HCT116 (cell line): Measurements from ENCODE around the gene PPP1R27. TPM values are rescaled to one million over a fixed set of nuclear protein-coding genes. Genes with fewer than 3 reads are reported as not detected.

Source experiments
- ATAC-seq: fragments of 200-7000 bp; cut with Tn5 transposase; 2 replicates; pipeline ENCODE4 v1.9.1; 2020; ENCODE audit warnings: mild to moderate bottlenecking, moderate library complexity
- BruUV-seq: library from RNA; stranded (reverse); fragments of 400-500 nt; replicated peaks from 2 replicates; lab custom pipeline; 2021; lab: Mats Ljungman, UMichigan
- CTCF ChIA-PET: fragments of 300-600 bp; sonication (Branson Sonifier 250); formaldehyde crosslinking; loops from one replicate; lab custom pipeline; 2021; ENCODE audit warnings: antibody characterized with exemption; lab: Charles Lee
- POLR2A ChIA-PET: fragments of 300-600, 350-600 bp; sonication (Branson Sonifier 250); formaldehyde crosslinking; loops from one replicate; lab custom pipeline; 2021; ENCODE audit warnings: antibody characterized with exemption; lab: Charles Lee
- RAD21 ChIA-PET, 2 experiments: fragments of 300-600 bp; sonication (Branson Sonifier 250); formaldehyde crosslinking; loops; one replicate each; lab custom pipeline; 2023; ENCODE audit warnings: low total read pairs in 2 of 2; ENCODE audit not compliant: uncharacterized antibody in 2 of 2, unreplicated experiment in 2 of 2, low non-redundant PET in 1 of 2; lab: Charles Lee
- DNase-seq: peaks from one replicate; pipeline ENCODE4 v3.0.0-alpha.2; 2010; ENCODE audit warnings: low read depth, low spot score
- H2AFZ ChIP-seq: fragments of 200-600 bp; shearing (Covaris generic), sonication (generic); 2 replicates; pipeline ENCODE4 v1.6.1; 2017; ENCODE audit warnings: low read depth, mixed run types, mixed read lengths, antibody characterized with exemption, low read length; ENCODE audit not compliant: poor library complexity, severe bottlenecking
- H3K27ac ChIP-seq: 2 replicates; pipeline ENCODE4 v1.5.1; 2012; ENCODE audit warnings: low read depth, low read length
- H3K27me3 ChIP-seq: fragments of 200-600 bp; sonication (generic); 2 replicates; pipeline ENCODE4 v1.6.1; 2016; ENCODE audit warnings: mixed run types, low read length, mixed read lengths; ENCODE audit not compliant: insufficient read depth
- H3K36me3 ChIP-seq, 2 experiments: fragments of 200-500 bp in 1 of 2; fragments of 200-600 bp in 1 of 2; sonication (Bioruptor generic) in 1 of 2; sonication (generic) in 1 of 2; 2 replicates each; pipeline versions ENCODE4 v1.5.1 to v1.6.1; 2014 to 2016; ENCODE audit warnings: low read length in 2 of 2, inconsistent platforms in 1 of 2, mixed read lengths in 1 of 2, mixed run types in 1 of 2; ENCODE audit not compliant: insufficient read depth in 2 of 2, control insufficient read depth in 1 of 2
- H3K4me1 ChIP-seq, 2 experiments: fragments of 200-600 bp in 1 of 2; sonication (generic) in 1 of 2; 2 replicates each; pipeline versions ENCODE4 v1.5.1 to v1.6.1; 2012 to 2017; ENCODE audit warnings: low read length in 2 of 2, inconsistent platforms in 1 of 2, mild to moderate bottlenecking in 1 of 2, mixed read lengths in 1 of 2, mixed run types in 1 of 2, moderate library complexity in 1 of 2; ENCODE audit not compliant: insufficient read depth in 2 of 2, control insufficient read depth in 1 of 2
- H3K4me2 ChIP-seq: fragments of 200-600 bp; sonication (generic); 2 replicates; pipeline ENCODE4 v1.6.1; 2017; ENCODE audit warnings: mixed run types, low read length, mixed read lengths
- H3K4me3 ChIP-seq, 2 experiments: fragments of 200-600 bp in 1 of 2; sonication (generic) in 1 of 2; replicated peaks in 1 of 2; 2 replicates each; pipeline ENCODE4 v1.5.1; 2011 to 2016; ENCODE audit warnings: low read length in 2 of 2, control low read depth in 1 of 2, low read depth in 1 of 2, mild to moderate bottlenecking in 1 of 2, mixed read lengths in 1 of 2, mixed run types in 1 of 2
- H3K79me2 ChIP-seq: fragments of 200-600 bp; sonication (generic); 2 replicates; pipeline ENCODE4 v1.6.1; 2017; ENCODE audit warnings: mild to moderate bottlenecking, mixed run types, low read length, moderate library complexity, mixed read lengths; ENCODE audit not compliant: insufficient read depth
- H3K9ac ChIP-seq: fragments of 200-600 bp; sonication (generic); 2 replicates; pipeline ENCODE4 v1.6.1; 2016; ENCODE audit warnings: low read length, mixed read lengths
- H3K9me2 ChIP-seq: fragments of 200-600 bp; sonication (generic), shearing (Covaris generic); 2 replicates; pipeline ENCODE4 v1.6.1; 2017; ENCODE audit warnings: mixed run types, mild to moderate bottlenecking, moderate library complexity; ENCODE audit not compliant: insufficient read depth
- H3K9me3 ChIP-seq, 2 experiments: fragments of 200-500 bp in 1 of 2; fragments of 200-600 bp in 1 of 2; sonication (Bioruptor generic) in 1 of 2; sonication (generic) in 1 of 2; 2 replicates each; pipeline ENCODE4 v1.6.1; 2014 to 2017; ENCODE audit warnings: low read length in 2 of 2, mixed read lengths in 2 of 2, inconsistent platforms in 1 of 2, low read depth in 1 of 2, mild to moderate bottlenecking in 1 of 2, mixed run types in 1 of 2, moderate library complexity in 1 of 2; ENCODE audit not compliant: control insufficient read depth in 1 of 2, insufficient read depth in 1 of 2
- H4K20me1 ChIP-seq: fragments of 200-600 bp; sonication (generic), shearing (Covaris generic); 2 replicates; pipeline ENCODE4 v1.6.1; 2017; ENCODE audit warnings: mixed run types, mild to moderate bottlenecking, moderate library complexity; ENCODE audit not compliant: insufficient read depth
- ELF1 ChIP-seq: IDR thresholded peaks from 2 replicates; pipeline ENCODE4 v1.6.1; 2012; ENCODE audit warnings: low read depth, borderline replicate concordance
- JUND ChIP-seq: IDR thresholded peaks from 2 replicates; pipeline ENCODE4 v1.6.1; 2012
- POLR2AphosphoS5 ChIP-seq: IDR thresholded peaks from 2 replicates; pipeline ENCODE4 v1.6.1; 2011; ENCODE audit warnings: mild to moderate bottlenecking, low read depth, low read length, moderate library complexity
- REST ChIP-seq: IDR thresholded peaks from 2 replicates; pipeline ENCODE4 v1.6.1; 2012; ENCODE audit warnings: low read depth
- SIN3A ChIP-seq: IDR thresholded peaks from 2 replicates; pipeline ENCODE4 v1.6.1; 2012; ENCODE audit warnings: low read depth
- SRF ChIP-seq: IDR thresholded peaks from 2 replicates; pipeline ENCODE4 v1.6.1; 2012; ENCODE audit warnings: low read depth
- ZBTB33 ChIP-seq: IDR thresholded peaks from 2 replicates; pipeline ENCODE4 v1.6.1; 2011; ENCODE audit warnings: mild to moderate bottlenecking, low read length, moderate library complexity; ENCODE audit not compliant: insufficient replicate concordance; ENCODE audit errors: extremely low read depth
- ZFX ChIP-seq: fragments of 450-650 bp; IDR thresholded peaks from 2 replicates; pipeline ENCODE4 v1.6.1; 2017
- intact Hi-C: fragments of 100-400 bp; cut with micrococcal nuclease; formaldehyde crosslinking; loops from 2 replicates; pipeline ENCODE4 v1.10.0; 2022
- total RNA-seq: library from RNA; stranded (reverse); gene quantifications from one replicate; pipeline ENCODE4 v1.2.1, GENCODE V29; 2021; ENCODE audit not compliant: unreplicated experiment

Gene PPP1R27
- total RNA-seq, 1 experiment from 2014 or later = not detected

GRCh38 chr17:81843713-81844326, 9.0 kb upstream of the PPP1R27 start:
- Histone ChIP-seq H3K9me3 (no peaks in the 10 kb centered on the region), H2AFZ (no peak overlapping the region), H3K4me1 (no peaks in the 10 kb centered on the region), H3K36me3 (peaks cover 37 to 50% of the 10 kb centered on the region in 2 experiments; a peak in 3 of 4 replicates), H3K9me2 (no peaks in the 10 kb centered on the region), H3K27me3 (no peaks in the 10 kb centered on the region), H3K79me2 (no peaks in the 10 kb centered on the region), H3K9ac (no peak overlapping the region), H3K4me2 (no peak overlapping the region), H3K4me3 (no peak overlapping the region), H3K27ac (no peak overlapping the region), H4K20me1 (no peaks in the 10 kb centered on the region)
- DNase-seq (no peak), ATAC-seq (0 out of 2 replicates have a peak, but pooled peaks have one; percentile 3)
- ChIA-PET RAD21 (no interaction called here), POLR2A (interaction anchor here (1.0 kb wide), 1 partner anchor 114 kb away, joined by 3 read pairs; no protein-coding TSS in a partner anchor), CTCF (no interaction called here)
- no peak; the same call in 1 of the 2 replicates for TF ChIP-seq POLR2AphosphoS5
- TF ChIP-seq SRF = no peak
- TF ChIP-seq SIN3A = no peak
- no peak for TF ChIP-seq JUND
- intact Hi-C loops = no loop called here
- BruUV-seq = no TSS peak

GRCh38 chr17:81842725-81843504, 8.1 kb upstream of the PPP1R27 start:
- Histone ChIP-seq H3K4me3 (no peak overlapping the region), H3K27me3 (no peaks in the 10 kb centered on the region), H3K27ac (no peak overlapping the region), H3K36me3 (peaks cover 32 to 46% of the 10 kb centered on the region in 2 experiments; a peak in 3 of 4 replicates), H3K9me3 (no peaks in the 10 kb centered on the region), H3K79me2 (no peaks in the 10 kb centered on the region), H3K4me1 (no peaks in the 10 kb centered on the region), H3K4me2 (no peak overlapping the region), H2AFZ (no peak overlapping the region), H4K20me1 (no peaks in the 10 kb centered on the region), H3K9ac (no peak overlapping the region), H3K9me2 (no peaks in the 10 kb centered on the region)
- RAD21 ChIA-PET = interaction anchor here in 1 of 2 experiments (1.2 kb wide), 1 partner anchor 12 kb away, joined by 3 read pairs; no protein-coding TSS in a partner anchor
- 0 out of 2 replicates have a peak, but pooled peaks have one; percentile 13 for ATAC-seq
- POLR2A ChIA-PET = interaction anchor here (1.0 to 1.6 kb wide), 2 partner anchors 10 to 113 kb away, joined by 3 to 5 read pairs; partner anchors contain the start of gene MCRIP1
- CTCF ChIA-PET = no interaction called here
- intact Hi-C loops = no loop called here
- no peak for DNase-seq
- BruUV-seq = no TSS peak
- TF ChIP-seq SRF (no peak), ZFX (no peak), POLR2AphosphoS5 (peak; percentile 28; the same call in 1 of the 2 replicates), SIN3A (no peak), ZBTB33 (no peak), ELF1 (no peak), REST (no peak)
